Neutrophil (primary cell): ENCODE measurements around the gene STRN3.
"Not testable (repeated sequence)": the region's sequence is repeated elsewhere in the genome, so short reads cannot be mapped to it uniquely, and the experiment has no call there.

Source experiments
- H3K27ac ChIP-seq: fragments of 200-600 bp; sonication (generic); 2 replicates; pipeline ENCODE4 v1.5.1; 2016; ENCODE audit warnings: mild to moderate bottlenecking, moderate library complexity
- H3K27me3 ChIP-seq: fragments of 200-600 bp; sonication (generic); 2 replicates; pipeline ENCODE4 v1.6.0; 2016; ENCODE audit warnings: mild to moderate bottlenecking
- H3K36me3 ChIP-seq: fragments of 200-600 bp; sonication (generic); 2 replicates; pipeline ENCODE4 v1.5.1; 2017
- H3K4me1 ChIP-seq, 2 experiments: fragments of 200-600 bp in 1 of 2; sonication (generic) in 1 of 2; 1 replicate in 1 of 2; 2 replicates in 1 of 2; pipeline versions ENCODE4 v1.5.1 to v1.6.1; 2013 to 2016; ENCODE audit warnings: low read depth in 1 of 2, low read length in 1 of 2, mild to moderate bottlenecking in 1 of 2, moderate library complexity in 1 of 2; ENCODE audit not compliant: control insufficient read depth in 1 of 2, insufficient read depth in 1 of 2
- H3K4me3 ChIP-seq, 2 experiments: fragments of 200-600 bp in 1 of 2; sonication (generic) in 1 of 2; 1 replicate in 1 of 2; 2 replicates in 1 of 2; pipeline ENCODE4 v1.5.1; 2013 to 2016; ENCODE audit warnings: low read depth in 1 of 2, low read length in 1 of 2, mild to moderate bottlenecking in 1 of 2, moderate library complexity in 1 of 2
- H3K9me3 ChIP-seq: fragments of 200-600 bp; sonication (generic); 2 replicates; pipeline ENCODE4 v1.5.1; 2016
- CTCF ChIP-seq: fragments of 200-600 bp; sonication (generic); IDR thresholded peaks from 2 replicates; pipeline ENCODE4 v1.5.1; 2016; ENCODE audit warnings: antibody characterized with exemption

STRN3 gene

GRCh38 chr14:30977752-30978151, 48.4 kb downstream of the STRN3 start:
- no peak for TF ChIP-seq CTCF
- Histone ChIP-seq H3K27ac (no peak overlapping the region), H3K9me3 (no peaks in the 10 kb centered on the region)

GRCh38 chr14:30974628-30975027, 51.6 kb downstream of the STRN3 start:
- no peaks in the 10 kb centered on the region for H3K9me3 ChIP-seq
- H3K27me3 ChIP-seq = no peaks in the 10 kb centered on the region
- H3K27ac ChIP-seq = no peak overlapping the region
- H3K4me3 ChIP-seq = no peak overlapping the region
- H3K36me3 ChIP-seq = no peaks in the 10 kb centered on the region
- TF ChIP-seq CTCF = no peak
- H3K4me1 ChIP-seq = peaks cover 4 to 6% of the 10 kb centered on the region in 2 experiments

More at GRCh38 chr14:30977752-30978151, 48.4 kb downstream of the STRN3 start:
- Histone ChIP-seq H3K27me3 (no peaks in the 10 kb centered on the region), H3K4me3 (no peak overlapping the region), H3K4me1 (peaks cover 4 to 13% of the 10 kb centered on the region in 2 experiments), H3K36me3 (no peaks in the 10 kb centered on the region)

- no peak overlapping the region for H3K27ac ChIP-seq
- no peaks in the 10 kb centered on the region for H3K36me3 ChIP-seq
- H3K4me3 ChIP-seq = no peak overlapping the region
- H3K27me3 ChIP-seq = no peaks in the 10 kb centered on the region
- H3K4me1 ChIP-seq = peaks cover 4 to 6% of the 10 kb centered on the region in 2 experiments
- no peaks in the 10 kb centered on the region for H3K9me3 ChIP-seq
- TF ChIP-seq CTCF = no peak
Observed at GRCh38 chr14:30972882-30973582, 53.1 kb downstream of the STRN3 start.

GRCh38 chr14:30972036-30972732, 54.0 kb downstream of the STRN3 start:
- H3K9me3 ChIP-seq, H3K27ac ChIP-seq, H3K36me3 ChIP-seq, H3K4me1 ChIP-seq, H3K4me3 ChIP-seq, H3K27me3 ChIP-seq: not testable (repeated sequence)

GRCh38 chr14:30971586-30971985, 54.6 kb downstream of the STRN3 start:
- no peaks in the 10 kb centered on the region for H3K36me3 ChIP-seq

GRCh38 chr14:30969796-30970195, 56.4 kb downstream of the STRN3 start:
- H3K9me3 ChIP-seq, H3K4me3 ChIP-seq, H3K36me3 ChIP-seq, H3K27ac ChIP-seq, H3K27me3 ChIP-seq, H3K4me1 ChIP-seq: not testable (repeated sequence)

More at GRCh38 chr14:30971586-30971985, 54.6 kb downstream of the STRN3 start:
- Histone ChIP-seq H3K4me3 (no peak overlapping the region), H3K27ac (no peak overlapping the region), H3K9me3 (no peaks in the 10 kb centered on the region), H3K27me3 (no peaks in the 10 kb centered on the region), H3K4me1 (peaks cover 4 to 6% of the 10 kb centered on the region in 2 experiments)
- TF ChIP-seq CTCF = no peak

- H3K4me1 ChIP-seq, H3K4me3 ChIP-seq, H3K27ac ChIP-seq, H3K36me3 ChIP-seq, H3K27me3 ChIP-seq, H3K9me3 ChIP-seq: not testable (repeated sequence)
Observed at GRCh38 chr14:30967364-30968098, 58.6 kb downstream of the STRN3 start.
